Measurements from ENCODE around the gene ACAD10.

- TF ChIP-seq CTCF (IDR thresholded peaks at IDR 0.05; ENCODE audit: low read depth, low read length) (no peak), MAX (IDR thresholded peaks at IDR 0.05; ENCODE audit: low read depth, low read length) (peak; percentile 79), POLR2A (IDR thresholded peaks at IDR 0.05; ENCODE audit: extremely low read depth, insufficient read length) (peak; percentile 34)
These were observed 71.7 kb downstream of the ACAD10 start for GRCh38 chr12:111757361-111758119.

All from NB4 (cell line).